Duodenal mucosa (tissue), 2 donors: ENCODE data around the gene OR5H14.
"Not testable (repeated sequence)": the region's sequence is repeated elsewhere in the genome, so short reads cannot be mapped to it uniquely, and the experiment has no call there.

Source experiments
- H3K27ac ChIP-seq: one replicate; pipeline ENCODE4 v1.7.0; 2013; ENCODE audit warnings: low read depth, low read length
- H3K27me3 ChIP-seq, 2 donors: one replicate each; pipeline ENCODE4 v1.7.0; 2013; ENCODE audit warnings: low read length in 2 of 2, control low read depth in 1 of 2; ENCODE audit not compliant: insufficient read depth in 2 of 2, control insufficient read depth in 1 of 2
- H3K36me3 ChIP-seq, 2 donors: one replicate each; pipeline ENCODE4 v1.7.0; 2013; ENCODE audit warnings: low read length in 2 of 2, control low read depth in 1 of 2; ENCODE audit not compliant: insufficient read depth in 2 of 2, control insufficient read depth in 1 of 2
- H3K4me1 ChIP-seq, 2 donors: one replicate each; pipeline ENCODE4 v1.7.0; 2013; ENCODE audit warnings: low read length in 2 of 2, control low read depth in 1 of 2; ENCODE audit not compliant: insufficient read depth in 2 of 2, control insufficient read depth in 1 of 2
- H3K4me3 ChIP-seq, 2 donors: one replicate each; pipeline ENCODE4 v1.7.0; 2013; ENCODE audit warnings: low read length in 2 of 2, low read depth in 1 of 2
- H3K9ac ChIP-seq, 2 donors: one replicate each; pipeline ENCODE4 v1.7.0; 2013; ENCODE audit warnings: low read length in 2 of 2, low read depth in 1 of 2
- H3K9me3 ChIP-seq, 2 donors: one replicate each; pipeline ENCODE4 v1.7.0; 2013; ENCODE audit warnings: low read length in 2 of 2, control low read depth in 1 of 2; ENCODE audit not compliant: control insufficient read depth in 1 of 2

Gene OR5H14

DNA sequence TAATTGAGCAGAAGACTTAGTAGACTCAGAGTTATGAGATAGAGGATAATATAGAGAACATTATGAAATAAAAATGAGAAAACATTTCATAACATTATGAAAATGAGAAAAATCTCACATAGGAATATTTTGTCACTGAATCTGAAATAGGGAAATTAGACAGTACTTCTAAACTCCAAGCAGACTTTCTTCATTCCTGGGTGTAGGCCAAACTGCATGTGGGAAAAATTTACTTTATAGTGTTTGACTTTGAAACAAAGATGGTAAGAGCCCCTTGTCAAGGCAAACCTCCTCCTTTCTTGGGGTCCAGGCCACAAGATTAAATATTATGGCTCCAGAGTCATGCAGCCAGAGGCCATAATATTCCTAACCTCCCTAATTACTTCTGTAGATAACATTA is 6.7 kb upstream of the OR5H14 start:
- no peaks in the 10 kb centered on the region for H3K9me3 ChIP-seq
- no peaks in the 10 kb centered on the region for H3K4me1 ChIP-seq
- no peak overlapping the region for H3K9ac ChIP-seq
- no peaks in the 10 kb centered on the region for H3K36me3 ChIP-seq
- no peak overlapping the region for H3K4me3 ChIP-seq
- no peak overlapping the region for H3K27ac ChIP-seq
- no peaks in the 10 kb centered on the region for H3K27me3 ChIP-seq

DNA sequence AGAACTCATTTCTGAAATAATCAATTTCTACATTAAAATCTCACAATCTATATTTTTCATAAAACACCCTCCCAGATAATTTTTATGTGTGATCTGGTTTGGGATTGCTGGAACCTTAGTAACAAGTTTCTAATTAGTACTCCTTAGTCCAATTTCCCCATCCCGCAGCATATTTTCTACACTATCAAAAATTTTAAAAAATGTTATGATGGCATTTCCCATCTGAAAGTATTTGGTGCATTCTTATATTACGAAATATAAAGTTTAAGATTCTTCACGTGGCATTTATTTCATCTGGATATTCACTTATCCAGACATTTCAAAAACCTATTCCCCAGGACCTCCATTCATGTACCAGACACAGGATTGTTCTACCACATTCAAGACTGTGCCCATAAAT is 1.5 kb downstream of the OR5H14 start:
- Histone ChIP-seq H3K36me3 (no peaks in the 10 kb centered on the region), H3K4me1 (no peaks in the 10 kb centered on the region), H3K27ac (no peak overlapping the region)

DNA sequence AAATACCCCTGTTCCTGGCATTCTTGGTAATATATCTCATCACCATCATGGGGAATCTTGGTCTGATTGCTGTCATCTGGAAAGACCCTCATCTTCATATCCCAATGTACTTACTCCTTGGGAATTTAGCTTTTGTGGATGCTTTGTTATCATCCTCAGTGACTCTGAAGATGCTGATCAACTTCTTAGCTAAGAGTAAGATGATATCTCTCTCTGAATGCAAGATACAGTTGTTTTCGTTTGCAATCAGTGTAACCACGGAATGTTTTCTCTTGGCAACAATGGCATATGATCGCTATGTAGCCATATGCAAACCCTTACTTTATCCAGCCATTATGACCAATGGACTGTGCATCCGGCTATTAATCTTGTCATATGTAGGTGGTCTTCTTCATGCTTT is 2.2 kb downstream of the OR5H14 start:
- not testable (repeated sequence) for H3K4me1 ChIP-seq, H3K9ac ChIP-seq, H3K9me3 ChIP-seq, H3K4me3 ChIP-seq, H3K36me3 ChIP-seq, H3K27ac ChIP-seq, H3K27me3 ChIP-seq

More for the DNA sequence above, 1.5 kb downstream of the OR5H14 start:
- no peak overlapping the region for H3K9ac ChIP-seq
- no peak overlapping the region for H3K4me3 ChIP-seq
- no peaks in the 10 kb centered on the region for H3K9me3 ChIP-seq
- no peaks in the 10 kb centered on the region for H3K27me3 ChIP-seq

DNA sequence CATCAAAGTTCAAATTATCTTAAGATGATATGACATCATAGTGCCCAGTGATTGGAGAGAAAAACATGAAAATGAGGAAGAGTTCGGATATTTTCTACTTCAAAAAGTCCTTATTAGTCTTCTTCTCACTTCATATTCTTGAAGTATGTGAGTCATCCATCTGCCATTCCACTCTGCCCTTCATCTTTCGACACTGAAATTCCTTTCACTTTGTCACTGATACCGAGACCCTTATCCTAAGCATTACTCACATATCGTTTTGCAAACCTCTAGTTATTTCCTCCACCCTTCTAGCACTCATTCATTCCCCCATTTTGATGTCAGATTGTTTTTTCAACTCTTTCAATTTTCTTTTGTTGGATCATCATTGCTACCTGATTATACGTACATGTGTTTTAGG is 4.0 kb downstream of the OR5H14 start:
- no peaks in the 10 kb centered on the region for H3K9me3 ChIP-seq
- no peaks in the 10 kb centered on the region for H3K36me3 ChIP-seq
- no peak overlapping the region for H3K9ac ChIP-seq
- H3K4me3 ChIP-seq, result no peak overlapping the region
- no peaks in the 10 kb centered on the region for H3K4me1 ChIP-seq
- no peak overlapping the region for H3K27ac ChIP-seq
- H3K27me3 ChIP-seq, result no peaks in the 10 kb centered on the region

DNA sequence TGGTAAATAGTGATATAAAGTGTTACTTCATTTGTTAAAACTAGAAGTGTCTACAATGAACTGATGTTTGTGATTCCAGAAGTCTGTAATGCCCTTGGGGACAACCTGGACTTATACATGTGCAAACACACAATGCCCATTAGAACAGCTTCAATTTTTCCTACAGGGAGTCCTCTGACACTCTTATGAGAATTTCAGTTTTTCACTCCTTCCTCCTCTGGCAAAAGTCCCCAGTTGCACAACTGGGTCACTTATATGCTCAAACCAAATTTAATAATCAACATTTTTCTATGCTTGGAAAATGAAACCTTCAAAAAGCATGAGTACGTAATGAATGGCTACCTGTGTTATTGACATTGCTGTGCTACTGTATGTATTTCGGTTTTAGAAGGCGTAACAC is 19.1 kb downstream of the OR5H14 start, which contains the start of gene OR5H15:
Gene OR5H15, plus strand, starts transcription at position 301 of the 400 bp plus-strand sequence. CDS start 2,004 bp downstream, outside the sequence.
- Histone ChIP-seq H3K27ac (no peak within 1 kb of the TSS), H3K9me3 (no peaks in the 10 kb centered on the region), H3K9ac (no peak within 1 kb of the TSS), H3K36me3 (no peaks in the 10 kb centered on the region), H3K27me3 (no peaks in the 10 kb centered on the region), H3K4me1 (no peaks in the 10 kb centered on the region), H3K4me3 (no peak within 1 kb of the TSS)

DNA sequence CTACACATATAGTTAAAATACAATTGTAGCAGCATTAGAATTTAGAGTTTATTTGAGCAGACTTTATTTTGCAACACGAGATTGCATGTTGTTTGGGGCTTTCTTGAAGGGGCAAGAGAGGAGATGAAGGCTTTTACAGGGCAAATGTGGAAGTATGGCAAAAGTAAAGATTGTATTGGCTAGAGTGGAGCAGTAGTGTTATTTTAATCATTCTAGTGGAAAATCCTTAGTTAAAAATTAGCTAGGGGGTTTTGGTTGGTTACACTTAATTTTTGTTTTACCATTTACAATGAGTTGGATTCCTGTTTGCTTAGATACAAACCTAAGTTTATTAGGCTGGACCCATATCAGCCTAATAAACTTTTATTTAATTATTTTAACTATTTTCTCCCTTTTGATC is 23.8 kb downstream of the OR5H14 start:
- Histone ChIP-seq H3K27ac (no peak overlapping the region), H3K4me1 (no peaks in the 10 kb centered on the region), H3K27me3 (no peaks in the 10 kb centered on the region), H3K9ac (no peak overlapping the region), H3K9me3 (no peaks in the 10 kb centered on the region), H3K4me3 (no peak overlapping the region), H3K36me3 (no peaks in the 10 kb centered on the region)

DNA sequence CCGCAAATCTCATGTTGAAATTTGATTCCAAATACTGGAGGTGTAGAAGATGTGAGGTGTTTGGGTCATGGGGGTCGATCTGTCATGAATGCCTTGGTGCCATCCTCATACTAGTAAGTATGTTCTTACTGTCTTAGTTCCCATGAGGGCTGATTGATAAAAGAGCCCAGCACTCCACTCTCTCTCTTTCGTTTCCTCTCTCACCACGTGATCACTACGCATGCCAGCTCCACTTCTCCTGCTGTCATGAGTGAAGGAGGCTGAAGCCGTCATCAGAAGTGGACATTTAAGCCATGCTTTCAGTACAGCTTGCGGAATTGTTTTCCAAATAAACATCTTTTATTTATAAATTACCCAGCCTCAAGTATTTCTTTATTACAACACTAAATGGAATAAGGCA is 25.3 kb downstream of the OR5H14 start:
- no peaks in the 10 kb centered on the region for H3K27me3 ChIP-seq
- no peak overlapping the region for H3K4me3 ChIP-seq
- no peak overlapping the region for H3K9ac ChIP-seq
- no peak overlapping the region for H3K27ac ChIP-seq
- H3K36me3 ChIP-seq, result no peaks in the 10 kb centered on the region
- H3K4me1 ChIP-seq, result no peaks in the 10 kb centered on the region
- H3K9me3 ChIP-seq, result no peaks in the 10 kb centered on the region

DNA sequence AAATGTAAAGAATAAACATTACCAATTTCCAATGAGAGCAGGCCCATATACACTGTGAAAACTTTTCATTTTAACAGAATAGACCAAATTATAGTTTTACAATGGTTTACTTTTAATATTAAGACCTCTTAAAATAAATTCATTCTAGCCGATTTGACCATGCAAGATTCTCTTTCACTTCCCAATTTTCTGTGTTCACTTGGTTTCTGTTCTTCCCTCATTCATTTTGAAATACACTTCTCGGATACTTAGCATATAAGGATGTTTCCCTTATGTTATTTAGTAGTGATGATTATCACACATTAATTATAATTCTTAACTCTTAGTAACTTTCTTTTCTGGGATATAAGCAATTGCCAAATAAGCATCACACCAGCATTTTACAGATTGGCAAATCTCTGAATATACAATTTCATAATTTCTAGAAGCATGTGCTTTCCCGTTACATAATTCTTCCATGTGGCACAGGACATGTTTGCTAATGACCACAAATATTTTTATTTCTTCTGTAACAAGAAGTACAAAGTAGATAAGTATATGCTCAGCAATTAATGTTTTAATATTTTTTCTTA is 33.1 kb downstream of the OR5H14 start:
- Histone ChIP-seq H3K9me3 (no peaks in the 10 kb centered on the region), H3K4me3 (no peak overlapping the region), H3K9ac (no peak overlapping the region), H3K27me3 (no peaks in the 10 kb centered on the region), H3K4me1 (no peaks in the 10 kb centered on the region), H3K27ac (no peak overlapping the region), H3K36me3 (no peaks in the 10 kb centered on the region)

DNA sequence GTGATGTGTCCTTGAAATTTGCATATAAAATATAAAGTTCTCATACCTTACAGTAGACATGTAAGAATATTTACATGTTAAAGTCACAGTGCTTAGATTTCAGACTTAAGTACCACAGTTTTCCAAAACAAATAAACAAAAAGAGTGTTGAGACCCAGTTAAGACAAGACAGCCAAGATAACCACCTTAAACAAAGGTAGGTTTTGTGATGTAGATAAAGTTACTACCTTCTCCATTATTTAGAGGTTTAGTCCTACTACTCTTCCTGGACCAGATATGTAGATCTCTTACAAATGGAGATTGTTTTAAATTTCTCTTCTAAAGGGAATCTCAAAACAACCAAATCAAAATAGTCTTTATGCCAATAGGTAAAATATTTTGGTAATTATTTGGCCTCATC is 34.9 kb downstream of the OR5H14 start:
- H3K27ac ChIP-seq, result no peak overlapping the region
- no peak overlapping the region for H3K9ac ChIP-seq
- no peaks in the 10 kb centered on the region for H3K27me3 ChIP-seq
- no peaks in the 10 kb centered on the region for H3K36me3 ChIP-seq
- no peak overlapping the region for H3K4me3 ChIP-seq
- no peaks in the 10 kb centered on the region for H3K4me1 ChIP-seq
- H3K9me3 ChIP-seq, result no peaks in the 10 kb centered on the region

DNA sequence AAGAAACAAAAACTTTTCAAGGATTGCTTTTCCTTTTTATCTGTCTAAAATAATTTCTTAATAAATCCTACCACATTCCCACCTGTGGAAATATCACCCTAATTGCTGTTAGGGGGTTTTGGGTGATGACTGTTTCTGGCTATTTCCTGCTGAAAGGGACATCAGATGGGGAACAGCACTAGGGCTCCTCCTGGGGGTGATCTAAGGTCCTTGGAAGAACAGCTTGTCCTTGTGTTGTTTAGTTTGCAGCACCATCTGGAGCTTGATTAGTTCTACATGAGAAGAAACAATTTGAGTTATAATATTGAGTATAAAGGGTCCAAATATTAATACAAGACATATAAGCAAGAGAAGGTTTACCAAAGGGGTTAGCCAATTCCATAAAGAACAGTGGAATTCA is 37.9 kb downstream of the OR5H14 start:
- H3K9me3 ChIP-seq, result no peaks in the 10 kb centered on the region
- no peak overlapping the region for H3K4me3 ChIP-seq
- no peaks in the 10 kb centered on the region for H3K36me3 ChIP-seq
- H3K9ac ChIP-seq, result no peak overlapping the region
- no peaks in the 10 kb centered on the region for H3K4me1 ChIP-seq
- H3K27me3 ChIP-seq, result no peaks in the 10 kb centered on the region
- no peak overlapping the region for H3K27ac ChIP-seq

DNA sequence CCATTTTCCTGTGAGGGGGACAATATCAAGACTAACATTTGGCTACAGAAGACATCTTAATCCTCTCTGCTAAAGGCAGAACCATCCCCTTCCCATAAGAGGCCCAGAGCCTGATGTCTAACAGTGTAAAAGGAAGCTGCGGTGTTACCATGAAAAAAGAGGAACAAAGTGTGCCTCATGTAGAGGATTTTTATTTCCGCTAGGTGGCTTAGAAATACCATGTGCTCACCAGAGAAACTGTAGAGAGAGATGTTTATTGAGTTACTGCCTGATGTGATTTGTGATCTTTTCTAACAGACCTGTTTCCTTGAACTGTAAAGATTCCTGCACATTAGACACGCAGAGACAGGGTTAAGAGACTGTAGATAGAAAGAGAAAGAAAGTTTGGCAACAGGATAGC is 41.3 kb downstream of the OR5H14 start:
- no peak overlapping the region for H3K9ac ChIP-seq
- H3K36me3 ChIP-seq, result no peaks in the 10 kb centered on the region
- H3K4me1 ChIP-seq, result no peaks in the 10 kb centered on the region
- no peaks in the 10 kb centered on the region for H3K9me3 ChIP-seq
- no peak overlapping the region for H3K4me3 ChIP-seq
- H3K27ac ChIP-seq, result no peak overlapping the region
- H3K27me3 ChIP-seq, result no peaks in the 10 kb centered on the region
